Stomach (tissue), 9 donors: Measurements from ENCODE around the gene SMAP2. TPM values are rescaled to one million over a fixed set of nuclear protein-coding genes. Genes with fewer than 3 reads are reported as not detected.
"Not testable (repeated sequence)": the region's sequence is repeated elsewhere in the genome, so short reads cannot be mapped to it uniquely, and the experiment has no call there.

ENCODE experiments used
- DNase-seq, 2 donors: peaks; one replicate each; pipeline versions ENCODE4 v3.0.0 to v3.0.0-alpha.2; 2013 to 2019
- H3K27ac ChIP-seq, 5 donors: fragments of 200-600 bp in 4 of 5; sonication (generic) in 4 of 5; one replicate each; pipeline ENCODE4 v1.5.1; 2013 to 2019; ENCODE audit warnings: mild to moderate bottlenecking in 1 of 5, moderate library complexity in 1 of 5
- H3K27me3 ChIP-seq, 3 donors: fragments of 200-600 bp; sonication (generic); one replicate each; pipeline ENCODE4 v1.5.1; 2017 to 2019; ENCODE audit warnings: mixed run types in 1 of 3
- H3K36me3 ChIP-seq, 4 donors: fragments of 200-600 bp; sonication (generic); 1 replicate in 3 of 4; 2 replicates in 1 of 4; pipeline ENCODE4 v1.5.1; 2016 to 2019
- H3K4me1 ChIP-seq, 4 donors: fragments of 200-600 bp; sonication (generic); one replicate each; pipeline ENCODE4 v1.5.1; 2016 to 2019
- H3K4me3 ChIP-seq, 4 donors: fragments of 200-600 bp; sonication (generic) in 3 of 4; one replicate each; pipeline ENCODE4 v1.5.1; 2016 to 2019; ENCODE audit warnings: mild to moderate bottlenecking in 1 of 4
- H3K9me3 ChIP-seq, 4 donors: fragments of 200-600 bp; sonication (generic); one replicate each; pipeline ENCODE4 v1.5.1; 2016 to 2019
- EP300 ChIP-seq: sonication (generic); formaldehyde crosslinking; IDR thresholded peaks from one replicate; pipeline ENCODE4 v1.6.1; 2017; ENCODE audit warnings: antibody characterized with exemption
- POLR2A ChIP-seq, 4 donors: fragments of 450-650 bp; IDR thresholded peaks; one replicate each; pipeline ENCODE4 v1.6.1; 2016; ENCODE audit warnings: antibody characterized with exemption in 4 of 4, control low read depth in 2 of 4, mild to moderate bottlenecking in 1 of 4, moderate library complexity in 1 of 4
- POLR2AphosphoS5 ChIP-seq, 3 donors: sonication (generic); formaldehyde crosslinking; IDR thresholded peaks; one replicate each; pipeline ENCODE4 v1.6.1; 2016; ENCODE audit warnings: antibody characterized with exemption in 3 of 3
- WGBS, 5 donors: extraction: QIAGEN DNeasy Blood & Tissue Kit in 3 of 5; methylation state at CpG; one replicate each; pipeline versions ENCODE4 v1.1.5 to v1.1.7; 2013 to 2018; 5-methylcytosine and 5-hydroxymethylcytosine counted together
- intact Hi-C: fragments of 100-400 bp; cut with DNase I; formaldehyde crosslinking; loops from one replicate; pipeline ENCODE4 v1.15.1; 2023; ENCODE audit warnings: low total_unique reads
- polyA plus RNA-seq, 3 donors: library from polyadenylated mRNA; stranded (reverse); fragments of 200-250 nt; gene quantifications; one replicate each; pipeline ENCODE4 v1.2.3, GENCODE V29; 2013
- total RNA-seq, 5 donors: library from RNA; depleted of rRNA; stranded (reverse); fragments of >200 nt; gene quantifications; one replicate each; pipeline versions ENCODE4 v1.1.0 to v1.2.3, GENCODE V29; 2014 to 2016
- TF ChIP-seq, protein P1 (sequence below), 7 experiments: fragments of 450-650 bp in 4 of 7; fragments of 200-600 bp in 3 of 7; sonication (generic) in 3 of 7; IDR thresholded peaks; one replicate each; pipeline ENCODE4 v1.5.1; 2016 to 2019; ENCODE audit warnings: antibody characterized with exemption in 7 of 7, control low read depth in 2 of 7, mild to moderate bottlenecking in 1 of 7
- donor health status: healthy with polysubstance abuse.
- donor health status: Bipolar disorder and iron deficiency.
- donor health status: healthy.

SMAP2 gene
- total and polyA plus RNA-seq, 8 donors: 21.6 to 58.0 (median 31.8) TPM

DNA sequence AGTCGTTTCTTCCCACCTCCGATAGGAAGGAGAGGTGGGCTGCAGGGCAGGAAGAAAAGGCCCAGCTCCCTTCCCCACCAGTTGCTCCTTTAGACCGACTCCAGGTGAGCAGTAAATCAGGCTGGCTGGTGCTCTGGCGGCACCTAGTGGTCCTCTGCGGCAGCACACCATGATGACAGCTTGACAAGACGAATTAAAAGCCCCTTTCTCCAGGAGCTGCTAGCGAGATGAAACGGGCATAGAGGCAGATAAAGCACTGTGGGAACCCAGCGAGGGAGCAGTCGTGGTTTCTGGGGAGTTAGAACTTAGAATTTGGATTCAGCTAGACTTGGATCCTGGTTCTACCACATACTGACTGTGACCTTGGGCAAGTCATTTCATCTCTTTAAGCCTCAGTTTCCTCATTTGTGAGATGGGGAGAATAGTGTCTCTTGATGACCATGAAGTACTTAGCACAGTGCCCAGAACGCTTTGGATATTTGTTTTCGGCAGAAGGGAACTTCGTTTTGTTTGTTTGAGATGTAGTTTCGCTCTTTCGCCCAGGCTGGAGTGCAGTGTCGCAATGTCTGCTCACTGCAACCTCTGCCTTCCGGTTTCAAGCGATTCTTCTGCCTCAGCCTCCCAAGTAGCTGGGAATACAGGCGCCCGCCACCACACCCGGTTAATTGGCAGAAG lies 34.6 kb upstream of the SMAP2 start:
- H3K4me1 ChIP-seq: peaks cover 0 to 16% (median 7%) of the 10 kb centered on the region in 4 donors
- no peaks in the 10 kb centered on the region for H3K9me3 ChIP-seq
- no peaks in the 10 kb centered on the region for H3K27me3 ChIP-seq
- no peaks in the 10 kb centered on the region for H3K36me3 ChIP-seq
- peak; percentile 89 to 94 for DNase-seq
- intact Hi-C loops: loop anchor here (10.0 kb wide), 1 partner anchor 194 kb away; no protein-coding TSS in a partner anchor
- H3K4me3 ChIP-seq: peak overlapping the region in 3 of 4 donors; percentile 7 to 17 (median 17)
- no peak for TF ChIP-seq POLR2A (IDR thresholded peaks at IDR 0.05)
- TF ChIP-seq, protein P1, sequence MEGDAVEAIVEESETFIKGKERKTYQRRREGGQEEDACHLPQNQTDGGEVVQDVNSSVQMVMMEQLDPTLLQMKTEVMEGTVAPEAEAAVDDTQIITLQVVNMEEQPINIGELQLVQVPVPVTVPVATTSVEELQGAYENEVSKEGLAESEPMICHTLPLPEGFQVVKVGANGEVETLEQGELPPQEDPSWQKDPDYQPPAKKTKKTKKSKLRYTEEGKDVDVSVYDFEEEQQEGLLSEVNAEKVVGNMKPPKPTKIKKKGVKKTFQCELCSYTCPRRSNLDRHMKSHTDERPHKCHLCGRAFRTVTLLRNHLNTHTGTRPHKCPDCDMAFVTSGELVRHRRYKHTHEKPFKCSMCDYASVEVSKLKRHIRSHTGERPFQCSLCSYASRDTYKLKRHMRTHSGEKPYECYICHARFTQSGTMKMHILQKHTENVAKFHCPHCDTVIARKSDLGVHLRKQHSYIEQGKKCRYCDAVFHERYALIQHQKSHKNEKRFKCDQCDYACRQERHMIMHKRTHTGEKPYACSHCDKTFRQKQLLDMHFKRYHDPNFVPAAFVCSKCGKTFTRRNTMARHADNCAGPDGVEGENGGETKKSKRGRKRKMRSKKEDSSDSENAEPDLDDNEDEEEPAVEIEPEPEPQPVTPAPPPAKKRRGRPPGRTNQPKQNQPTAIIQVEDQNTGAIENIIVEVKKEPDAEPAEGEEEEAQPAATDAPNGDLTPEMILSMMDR (IDR thresholded peaks at IDR 0.05): peak in 5 of 7 experiments; percentile 87 to 99 (median 97)
- TF ChIP-seq POLR2AphosphoS5 (IDR thresholded peaks at IDR 0.05): no peak
- WGBS, 5 donors: 28 to 32% (median 29%) methylated on average over 21 of the region's 21 CpGs
- H3K27ac ChIP-seq: peak overlapping the region in 4 of 5 donors; percentile 15 to 73 (median 42)

- no peak for DNase-seq
- H3K9me3 ChIP-seq: no peaks in the 10 kb centered on the region
- H3K4me1 ChIP-seq: peaks cover 0 to 22% (median 7%) of the 10 kb centered on the region in 4 donors
- no peaks in the 10 kb centered on the region for H3K27me3 ChIP-seq
- H3K4me3 ChIP-seq: peak overlapping the region in 1 of 4 donors; percentile 17
- intact Hi-C loops: loop anchor here (10.0 kb wide), 1 partner anchor 195 kb away; no protein-coding TSS in a partner anchor
- peak overlapping the region in 3 of 5 donors; percentile 15 to 73 (median 39) for H3K27ac ChIP-seq
- H3K36me3 ChIP-seq: no peaks in the 10 kb centered on the region
- WGBS, 5 donors: 53 to 74% (median 57%) methylated on average over 5 to 6 of the region's 6 CpGs
- TF ChIP-seq, protein P1 (IDR thresholded peaks at IDR 0.05): no peak
- TF ChIP-seq EP300: no peak
- no peak for TF ChIP-seq POLR2A (IDR thresholded peaks at IDR 0.05)
- no peak for TF ChIP-seq POLR2AphosphoS5 (IDR thresholded peaks at IDR 0.05)
These were observed 33.9 kb upstream of the SMAP2 start for GRCh38 chr1:40339420-40340323.

- 61 to 74% (median 70%) methylated on average over 6 of the region's 6 CpGs for WGBS, 5 donors
- Histone ChIP-seq H3K27me3 (no peaks in the 10 kb centered on the region), H3K9me3 (no peaks in the 10 kb centered on the region), H3K4me3 (no peak overlapping the region), H3K4me1 (peaks cover 0 to 22% (median 7%) of the 10 kb centered on the region in 4 donors), H3K27ac (peak overlapping the region in 2 of 5 donors; percentile 27 to 32), H3K36me3 (no peaks in the 10 kb centered on the region)
- TF ChIP-seq POLR2A (IDR thresholded peaks at IDR 0.05) (no peak), POLR2AphosphoS5 (IDR thresholded peaks at IDR 0.05) (no peak), EP300 (no peak)
- TF ChIP-seq, protein P1 (IDR thresholded peaks at IDR 0.05): no peak
- intact Hi-C loops: no loop called here
- DNase-seq: no peak
These were observed 31.8 kb upstream of the SMAP2 start for GRCh38 chr1:40341491-40342380.

- H3K36me3 ChIP-seq, intact Hi-C loops, DNase-seq, H3K9me3 ChIP-seq, H3K27me3 ChIP-seq, H3K4me3 ChIP-seq: not testable (repeated sequence)
- Histone ChIP-seq H3K4me1 (peaks cover 0 to 22% (median 7%) of the 10 kb centered on the region in 4 donors), H3K27ac (peak overlapping the region in 2 of 5 donors; percentile 27 to 32)
- WGBS, 5 donors: 76 to 94% (median 90%) methylated on average over 3 of the region's 3 CpGs
These were observed 31.2 kb upstream of the SMAP2 start for GRCh38 chr1:40342381-40342717.
